Measurements from ENCODE around the gene PANK4.

Gene PANK4

GRCh38 chr1:2506007-2506860 lies 20.2 kb downstream of the PANK4 start:
- TF ChIP-seq GATA2 (IDR thresholded peaks at IDR 0.05; ENCODE audit: low read depth, low read length) (no peak), GATA3 (IDR thresholded peaks at IDR 0.05; ENCODE audit: low read depth, low read length) (no peak)

DNA sequence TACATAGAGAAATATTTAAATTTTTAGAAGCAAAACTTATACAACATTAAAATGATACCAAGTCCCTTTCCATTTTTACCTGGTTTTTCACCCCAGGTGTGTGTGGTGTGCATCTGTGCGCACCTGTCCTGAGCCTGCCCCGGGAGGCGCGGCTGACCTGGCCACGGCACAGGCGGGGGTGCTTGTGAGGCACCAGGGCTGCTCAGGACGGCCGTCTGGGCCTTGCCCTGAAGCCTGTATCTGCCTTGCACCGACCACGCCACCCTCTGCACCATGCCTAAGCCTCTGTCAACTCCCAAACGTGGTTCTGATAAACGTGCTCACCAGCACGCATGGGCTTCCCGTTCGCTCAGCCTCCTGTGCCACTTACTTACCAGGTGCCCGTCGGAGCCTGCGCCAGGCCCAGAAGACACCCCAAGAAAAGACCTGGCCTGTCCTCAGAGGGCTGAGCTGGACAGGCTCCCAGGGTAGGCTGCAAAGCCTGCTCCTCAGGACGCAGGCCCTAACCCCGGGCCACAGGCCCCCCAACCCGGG lies 20.9 kb downstream of the PANK4 start:
- TF ChIP-seq GATA2 (IDR thresholded peaks at IDR 0.05; ENCODE audit: low read depth, low read length) (no peak), GATA3 (IDR thresholded peaks at IDR 0.05; ENCODE audit: low read depth, low read length) (no peak)

DNA sequence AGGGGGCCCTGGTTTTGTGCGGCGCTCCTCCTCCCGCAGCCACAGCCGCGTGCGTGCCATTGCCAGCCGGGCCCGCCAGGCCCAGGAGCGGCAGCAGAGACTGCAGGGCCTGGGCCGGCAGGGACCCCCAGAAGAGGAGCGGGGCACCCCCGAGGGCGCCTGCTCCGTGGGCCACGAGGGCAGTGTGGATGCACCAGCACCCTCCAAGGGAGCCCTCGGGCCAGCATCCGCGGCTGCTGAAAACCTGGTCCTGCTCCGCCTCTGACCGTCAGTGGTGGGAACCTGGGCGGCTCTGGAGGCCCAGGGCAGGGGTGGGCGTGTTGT lies 21.5 kb downstream of the PANK4 start:
- TF ChIP-seq GATA3 (IDR thresholded peaks at IDR 0.05; ENCODE audit: low read depth, low read length): no peak
- TF ChIP-seq GATA2 (IDR thresholded peaks at IDR 0.05; ENCODE audit: low read depth, low read length): no peak

DNA sequence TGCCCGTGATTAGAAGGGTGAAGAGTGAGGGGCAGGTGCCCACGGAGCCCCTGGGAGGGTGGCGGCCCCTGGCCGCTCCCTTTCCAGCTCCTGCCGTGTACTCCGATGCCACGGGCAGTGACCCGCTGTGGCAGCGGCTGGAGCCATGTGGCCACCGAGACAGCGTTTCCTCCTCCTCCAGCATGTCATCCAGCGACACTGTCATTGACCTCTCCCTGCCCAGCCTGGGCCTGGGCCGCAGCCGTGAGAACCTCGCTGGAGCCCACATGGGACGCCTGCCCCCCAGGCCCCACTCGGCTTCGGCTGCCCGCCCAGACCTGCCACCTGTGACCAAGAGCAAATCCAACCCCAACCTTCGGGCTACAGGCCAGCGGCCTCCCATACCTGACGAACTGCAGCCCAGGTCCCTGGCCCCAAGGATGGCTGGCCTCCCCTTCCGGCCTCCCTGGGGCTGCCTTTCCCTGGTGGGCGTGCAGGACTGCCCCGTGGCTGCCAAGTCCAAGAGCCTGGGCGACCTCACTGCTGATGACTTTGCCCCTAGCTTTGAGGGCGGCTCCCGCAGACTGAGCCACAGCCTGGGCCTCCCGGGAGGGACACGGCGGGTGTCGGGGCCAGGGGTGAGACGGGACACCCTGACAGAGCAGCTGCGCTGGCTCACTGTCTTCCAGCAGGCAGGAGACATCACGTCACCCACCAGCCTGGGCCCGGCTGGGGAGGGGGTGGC lies 22.0 kb downstream of the PANK4 start:
- TF ChIP-seq GATA3 (IDR thresholded peaks at IDR 0.05; ENCODE audit: low read depth, low read length): no peak
- TF ChIP-seq GATA2 (IDR thresholded peaks at IDR 0.05; ENCODE audit: low read depth, low read length): no peak

DNA sequence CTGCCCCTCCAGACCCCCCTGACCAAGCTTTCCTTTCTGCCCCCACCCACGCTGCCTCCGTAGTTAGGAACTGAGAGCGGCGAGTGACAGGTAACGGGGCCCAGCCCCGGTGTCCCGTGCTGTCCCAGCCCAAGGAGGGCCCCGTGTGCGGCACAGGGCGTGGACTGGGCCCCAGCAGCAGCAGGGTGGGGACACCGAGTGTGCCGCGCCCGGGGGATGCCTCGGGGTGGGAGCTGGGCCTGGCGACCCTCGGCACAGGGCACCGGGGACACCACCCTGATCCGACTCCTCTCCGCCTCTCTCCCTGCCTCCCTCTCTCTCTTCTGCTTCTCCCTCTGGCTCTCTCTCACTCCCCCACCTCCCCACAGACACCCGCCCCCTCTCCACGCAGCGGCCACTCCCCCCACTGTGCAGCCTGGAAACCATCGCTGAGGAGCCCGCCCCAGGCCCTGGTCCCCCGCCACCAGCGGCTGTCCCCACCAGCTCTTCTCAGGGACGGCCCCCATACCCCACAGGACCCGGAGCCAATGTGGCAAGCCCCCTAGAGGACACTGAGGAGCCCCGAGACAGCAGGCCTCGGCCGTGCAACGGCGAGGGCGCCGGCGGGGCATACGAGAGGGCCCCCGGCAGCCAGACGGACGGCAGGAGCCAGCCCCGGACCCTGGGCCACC lies 22.7 kb downstream of the PANK4 start:
- TF ChIP-seq GATA2 (IDR thresholded peaks at IDR 0.05; ENCODE audit: low read depth, low read length): no peak
- no peak for TF ChIP-seq GATA3 (IDR thresholded peaks at IDR 0.05; ENCODE audit: low read depth, low read length)

DNA sequence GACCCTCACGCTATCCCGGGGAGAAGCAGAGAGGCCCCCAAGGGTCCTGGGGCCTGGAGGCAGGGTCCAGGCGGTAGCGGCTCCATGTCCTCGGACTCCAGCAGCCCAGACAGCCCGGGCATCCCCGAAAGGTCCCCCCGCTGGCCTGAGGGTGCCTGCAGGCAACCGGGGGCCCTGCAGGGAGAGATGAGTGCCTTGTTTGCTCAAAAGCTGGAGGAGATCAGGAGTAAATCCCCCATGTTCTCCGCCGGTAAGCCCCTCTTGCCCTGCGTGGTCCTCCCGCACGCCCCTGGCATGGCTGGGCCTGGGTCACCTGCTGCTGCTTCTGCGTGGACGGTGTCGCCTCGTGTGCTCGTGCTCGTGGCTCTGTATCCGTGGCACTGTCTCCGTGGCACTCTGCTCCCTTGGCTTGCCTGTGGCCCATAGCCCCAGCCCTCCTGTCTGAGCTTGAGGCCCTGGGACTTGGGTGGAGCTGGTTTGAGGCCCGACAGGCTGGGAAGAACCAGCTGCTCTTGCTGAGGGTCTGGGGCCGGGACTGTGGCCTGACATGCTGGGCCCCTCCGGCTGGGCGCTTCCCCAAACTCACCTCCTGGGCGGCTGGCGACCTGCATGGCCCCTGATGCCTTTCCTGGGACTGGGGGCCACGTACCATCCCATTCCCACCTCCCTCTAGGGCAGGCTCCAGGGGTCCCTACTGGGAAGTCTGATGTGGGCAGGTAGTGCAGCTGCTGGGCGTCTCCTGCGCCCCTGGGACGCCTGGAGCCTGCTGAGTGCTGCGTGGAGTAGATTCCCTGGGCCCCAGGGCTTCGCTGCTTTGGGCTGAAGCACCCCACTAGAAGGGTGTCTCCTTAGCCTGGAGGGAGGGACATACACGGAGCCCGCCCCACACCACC lies 23.5 kb downstream of the PANK4 start:
- TF ChIP-seq GATA2 (IDR thresholded peaks at IDR 0.05; ENCODE audit: low read depth, low read length) (no peak), GATA3 (IDR thresholded peaks at IDR 0.05; ENCODE audit: low read depth, low read length) (no peak)

DNA sequence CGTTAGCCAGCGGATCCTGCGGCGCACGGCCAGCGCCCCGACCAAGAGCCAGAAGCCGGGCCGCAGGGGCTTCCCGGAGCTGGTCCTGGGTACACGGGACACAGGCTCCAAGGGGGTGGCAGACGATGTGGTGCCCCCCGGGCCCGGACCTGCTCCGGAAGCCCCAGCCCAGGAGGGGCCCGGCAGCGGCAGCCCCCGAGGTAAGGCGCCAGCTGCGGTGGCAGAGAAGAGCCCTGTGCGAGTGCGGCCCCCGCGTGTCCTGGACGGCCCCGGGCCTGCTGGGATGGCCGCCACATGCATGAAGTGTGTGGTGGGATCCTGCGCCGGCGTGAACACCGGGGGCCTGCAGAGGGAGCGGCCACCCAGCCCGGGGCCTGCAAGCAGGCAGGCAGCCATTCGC lies 24.2 kb downstream of the PANK4 start:
- TF ChIP-seq GATA3 (IDR thresholded peaks at IDR 0.05; ENCODE audit: low read depth, low read length) (no peak), GATA2 (IDR thresholded peaks at IDR 0.05; ENCODE audit: low read depth, low read length) (no peak)

DNA sequence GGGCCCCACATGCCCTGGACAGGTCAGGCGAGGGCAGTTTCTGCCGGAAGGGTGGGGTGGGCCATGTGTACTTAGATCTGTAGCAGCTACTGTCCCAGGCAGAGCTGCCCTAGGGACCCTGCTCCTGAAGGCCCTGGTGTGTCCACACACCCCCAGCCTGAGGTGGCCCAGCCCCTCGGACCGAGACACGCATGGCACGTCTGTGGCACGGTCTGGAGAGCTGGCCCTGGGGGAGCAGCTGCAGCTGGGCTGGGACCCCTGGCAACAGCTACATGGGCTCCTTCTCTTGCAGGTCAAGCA lies 24.6 kb downstream of the PANK4 start:
- TF ChIP-seq GATA2 (IDR thresholded peaks at IDR 0.05; ENCODE audit: low read depth, low read length) (no peak), GATA3 (IDR thresholded peaks at IDR 0.05; ENCODE audit: low read depth, low read length) (no peak)

GRCh38 chr1:2501041-2501819 lies 25.2 kb downstream of the PANK4 start:
- TF ChIP-seq GATA3 (IDR thresholded peaks at IDR 0.05; ENCODE audit: low read depth, low read length): no peak
- TF ChIP-seq GATA2 (IDR thresholded peaks at IDR 0.05; ENCODE audit: low read depth, low read length): no peak

DNA sequence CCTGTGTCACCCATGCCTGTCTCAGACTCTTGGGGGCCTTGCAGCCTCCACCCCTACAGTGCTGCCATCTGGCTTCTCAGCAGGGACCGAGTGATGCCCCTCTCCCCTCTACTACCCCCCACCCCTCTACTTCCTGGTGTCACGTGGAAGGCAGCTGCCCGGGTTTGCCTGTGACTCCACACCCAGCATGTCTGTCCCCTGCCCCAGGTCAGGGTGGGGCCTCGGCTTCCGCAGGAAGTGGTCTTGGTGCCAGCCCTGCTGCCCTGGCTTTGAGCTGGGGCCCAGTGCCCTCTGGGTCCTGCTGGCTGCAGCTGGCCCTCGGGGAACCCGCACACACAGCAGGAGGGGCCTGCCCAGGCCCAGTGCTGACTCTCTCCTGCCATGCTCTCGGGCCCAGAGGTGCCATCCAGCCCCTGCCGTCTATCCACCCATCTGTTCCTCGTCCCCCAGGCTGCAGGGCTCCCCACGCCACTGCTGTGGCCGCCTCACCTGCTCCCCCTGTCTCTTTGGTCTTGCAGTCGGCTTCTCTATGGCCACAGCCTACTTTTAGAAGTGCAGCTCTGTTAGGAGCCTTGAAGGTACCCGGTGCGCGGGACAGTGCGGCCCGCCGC lies 26.3 kb downstream of the PANK4 start:
- TF ChIP-seq GATA2 (IDR thresholded peaks at IDR 0.05; ENCODE audit: low read depth, low read length) (no peak), GATA3 (IDR thresholded peaks at IDR 0.05; ENCODE audit: low read depth, low read length) (no peak)

DNA sequence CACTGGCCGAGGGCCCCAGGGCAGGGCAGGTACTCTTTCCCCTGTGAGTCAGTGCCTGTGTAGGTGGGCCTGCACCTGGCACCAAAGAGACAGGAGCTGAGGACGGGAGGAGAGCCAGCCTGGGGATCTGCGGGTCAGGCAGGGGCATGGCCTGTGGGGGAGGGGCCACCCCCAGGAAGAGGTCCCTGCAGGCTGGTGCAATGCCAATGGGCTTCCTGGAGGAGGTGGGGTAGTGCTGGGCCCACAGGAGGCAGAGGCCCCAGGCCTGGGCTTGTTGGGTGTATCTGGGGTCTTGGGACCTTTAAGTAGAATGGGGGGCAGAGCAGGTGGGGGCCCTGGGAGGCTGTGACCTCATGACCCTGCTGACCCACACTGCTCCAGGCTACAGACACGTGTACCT lies 27.1 kb downstream of the PANK4 start:
- TF ChIP-seq GATA3 (IDR thresholded peaks at IDR 0.05; ENCODE audit: low read depth, low read length) (no peak), GATA2 (IDR thresholded peaks at IDR 0.05; ENCODE audit: low read depth, low read length) (no peak)

DNA sequence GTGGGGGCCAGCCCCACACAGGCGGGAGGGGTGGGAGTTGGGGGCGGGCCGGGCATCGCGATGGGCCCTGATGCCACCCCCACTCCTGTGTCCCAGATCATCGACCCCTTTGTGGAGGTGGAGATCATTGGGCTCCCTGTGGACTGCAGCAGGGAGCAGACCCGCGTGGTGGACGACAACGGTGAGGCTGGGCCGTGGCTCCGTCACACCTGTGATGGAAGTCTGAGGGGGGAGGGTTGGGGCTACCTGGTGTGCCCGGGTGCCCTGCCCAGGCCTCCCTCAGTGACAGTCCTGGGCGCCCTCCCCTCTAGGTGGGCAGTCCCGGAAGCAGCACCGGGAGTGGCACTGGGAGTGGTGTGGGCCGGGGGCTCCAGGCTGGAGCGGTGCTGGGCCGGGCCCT lies 27.7 kb downstream of the PANK4 start:
- TF ChIP-seq GATA3 (IDR thresholded peaks at IDR 0.05; ENCODE audit: low read depth, low read length) (no peak), GATA2 (IDR thresholded peaks at IDR 0.05; ENCODE audit: low read depth, low read length) (no peak)

GRCh38 chr1:2497891-2498290 lies 28.5 kb downstream of the PANK4 start:
- TF ChIP-seq GATA2 (IDR thresholded peaks at IDR 0.05; ENCODE audit: low read depth, low read length) (no peak), GATA3 (IDR thresholded peaks at IDR 0.05; ENCODE audit: low read depth, low read length) (no peak)

Data from SH-SY5Y (cell line).